HG02798 (cell line): ENCODE measurements around the gene WNT5B.

Experiments used
- ATAC-seq: cut with Tn5 transposase; IDR thresholded peaks from one replicate; pipeline ENCODE4 v1.9.1; 2021; ENCODE audit warnings: mild to moderate bottlenecking; ENCODE audit not compliant: unreplicated experiment, poor library complexity

WNT5B gene

GRCh38 chr12:1646569-1647284 is 17.7 kb downstream of the WNT5B start:
- ATAC-seq, result no peak

GRCh38 chr12:1647285-1647669 is 18.2 kb downstream of the WNT5B start:
- ATAC-seq, result no peak

- no peak for ATAC-seq
These were observed 21.4 kb downstream of the WNT5B start for GRCh38 chr12:1650260-1650977.

- no peak for ATAC-seq
These were observed 21.9 kb downstream of the WNT5B start for GRCh38 chr12:1650978-1651361.

- ATAC-seq, result no peak
These were observed 22.9 kb downstream of the WNT5B start for GRCh38 chr12:1651946-1652345.

GRCh38 chr12:1655225-1655788 is 26.3 kb downstream of the WNT5B start:
- no peak for ATAC-seq

- no peak for ATAC-seq
These were observed 27.9 kb downstream of the WNT5B start for GRCh38 chr12:1656902-1657301.

- no peak for ATAC-seq
These were observed 28.7 kb downstream of the WNT5B start for GRCh38 chr12:1657688-1658087.

- no peak for ATAC-seq
These were observed 31.5 kb downstream of the WNT5B start for GRCh38 chr12:1660304-1661187.

- peak; percentile 80 for ATAC-seq
These were observed 32.7 kb downstream of the WNT5B start for GRCh38 chr12:1661553-1662335.

GRCh38 chr12:1662761-1663439 is 33.9 kb downstream of the WNT5B start:
- ATAC-seq, result no peak

- no peak for ATAC-seq
These were observed 34.6 kb downstream of the WNT5B start for GRCh38 chr12:1663440-1664132.

- ATAC-seq, result no peak
These were observed 36.3 kb downstream of the WNT5B start for GRCh38 chr12:1665366-1665765.

- ATAC-seq, result no peak
These were observed 37.2 kb downstream of the WNT5B start for GRCh38 chr12:1666215-1666614.

GRCh38 chr12:1666685-1667162 is 37.7 kb downstream of the WNT5B start:
- ATAC-seq, result no peak

- ATAC-seq, result no peak
These were observed 40.0 kb downstream of the WNT5B start for GRCh38 chr12:1668833-1669543.

GRCh38 chr12:1670358-1671268 is 41.6 kb downstream of the WNT5B start:
- ATAC-seq, result no peak
